ENCODE measurements around the gene HDAC9. TPM values are rescaled to one million over a fixed set of nuclear protein-coding genes. Genes with fewer than 3 reads are reported as not detected.

The HDAC9 gene
- total RNA-seq, 2 donors from 2014 or later = 1.5 to 4.0 TPM

DNA sequence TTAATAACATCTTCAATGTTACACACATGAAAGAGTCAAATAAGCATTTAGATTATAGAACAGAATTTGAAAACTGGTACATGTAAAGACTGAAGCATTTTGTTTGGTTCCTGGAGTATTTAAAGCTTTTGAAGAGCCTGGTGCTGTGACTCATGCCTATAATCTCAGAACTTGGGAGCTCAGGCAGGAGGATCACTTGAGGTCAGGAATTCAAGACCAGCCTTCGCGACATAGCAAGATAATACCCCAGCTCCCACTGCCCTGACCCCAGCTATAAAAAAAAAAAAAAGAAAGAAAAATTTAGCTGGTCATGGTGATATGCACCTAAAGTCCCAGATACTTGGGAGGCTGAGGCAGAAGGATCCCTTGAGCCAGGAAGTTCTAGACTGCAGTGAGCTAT is 87.8 kb downstream of the HDAC9 start:
- WGBS, 2 experiments (ENCODE audit: insufficient coverage in 1 of 2, insufficient read length in 1 of 2) = 69% methylated on average over 2 of the region's 2 CpGs; no CpG with 5 or more reads in 1 of the 2 experiments
- H3K27ac ChIP-seq (ENCODE audit: low read depth, low read length) = no peak overlapping the region

DNA sequence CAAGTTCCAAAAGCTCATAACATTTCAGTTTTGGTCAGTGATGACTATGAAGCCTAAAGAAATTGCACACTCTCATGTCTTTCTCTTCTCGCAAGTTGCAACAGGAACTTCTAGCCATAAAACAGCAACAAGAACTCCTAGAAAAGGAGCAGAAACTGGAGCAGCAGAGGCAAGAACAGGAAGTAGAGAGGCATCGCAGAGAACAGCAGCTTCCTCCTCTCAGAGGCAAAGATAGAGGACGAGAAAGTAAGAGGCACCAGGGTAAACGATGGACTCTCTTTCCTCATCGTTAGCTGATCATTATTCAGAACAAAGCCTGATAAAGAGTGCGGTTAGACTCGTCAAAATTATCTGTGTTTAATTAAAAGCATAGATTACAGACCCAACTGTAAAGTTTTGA is 94.7 kb downstream of the HDAC9 start:
- no peak overlapping the region for H3K9ac ChIP-seq (ENCODE audit: extremely low read depth, low read length, poor library complexity, severe bottlenecking)
- no peaks in the 10 kb centered on the region for H3K9me3 ChIP-seq (ENCODE audit: control insufficient read depth, low read length)
- H3K36me3 ChIP-seq (ENCODE audit: control insufficient read depth, insufficient read depth, low read length) = no peaks in the 10 kb centered on the region
- Mint-ChIP-seq H3K9me3 (no peaks in the 10 kb centered on the region), H3K4me1 (peaks cover 11% of the 10 kb centered on the region), H3K36me3 (ENCODE audit: low read depth) (no peaks in the 10 kb centered on the region), H3K27me3 (ENCODE audit: insufficient read depth) (no peaks in the 10 kb centered on the region), H3K4me3 (no peak overlapping the region), H3K27ac (no peak overlapping the region)
- H3K4me3 ChIP-seq (ENCODE audit: low read length) = no peak overlapping the region
- TF ChIP-seq, protein P1, sequence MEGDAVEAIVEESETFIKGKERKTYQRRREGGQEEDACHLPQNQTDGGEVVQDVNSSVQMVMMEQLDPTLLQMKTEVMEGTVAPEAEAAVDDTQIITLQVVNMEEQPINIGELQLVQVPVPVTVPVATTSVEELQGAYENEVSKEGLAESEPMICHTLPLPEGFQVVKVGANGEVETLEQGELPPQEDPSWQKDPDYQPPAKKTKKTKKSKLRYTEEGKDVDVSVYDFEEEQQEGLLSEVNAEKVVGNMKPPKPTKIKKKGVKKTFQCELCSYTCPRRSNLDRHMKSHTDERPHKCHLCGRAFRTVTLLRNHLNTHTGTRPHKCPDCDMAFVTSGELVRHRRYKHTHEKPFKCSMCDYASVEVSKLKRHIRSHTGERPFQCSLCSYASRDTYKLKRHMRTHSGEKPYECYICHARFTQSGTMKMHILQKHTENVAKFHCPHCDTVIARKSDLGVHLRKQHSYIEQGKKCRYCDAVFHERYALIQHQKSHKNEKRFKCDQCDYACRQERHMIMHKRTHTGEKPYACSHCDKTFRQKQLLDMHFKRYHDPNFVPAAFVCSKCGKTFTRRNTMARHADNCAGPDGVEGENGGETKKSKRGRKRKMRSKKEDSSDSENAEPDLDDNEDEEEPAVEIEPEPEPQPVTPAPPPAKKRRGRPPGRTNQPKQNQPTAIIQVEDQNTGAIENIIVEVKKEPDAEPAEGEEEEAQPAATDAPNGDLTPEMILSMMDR (conservative IDR thresholded peaks at IDR 0.05) = no peak
- H3K27ac ChIP-seq (ENCODE audit: low read depth, low read length) = no peak overlapping the region
- no peaks in the 10 kb centered on the region for H3K27me3 ChIP-seq (ENCODE audit: control insufficient read depth, insufficient read depth, low read length, poor library complexity, severe bottlenecking)
- DNase-seq = no peak
- no peaks in the 10 kb centered on the region for H3K4me1 ChIP-seq (ENCODE audit: control insufficient read depth, insufficient read depth, low read length)
- WGBS, 2 experiments (ENCODE audit: insufficient coverage in 1 of 2, insufficient read length in 1 of 2) = 83 to 86% methylated on average over 5 to 7 of the region's 7 CpGs

More for the DNA sequence above, 87.8 kb downstream of the HDAC9 start:
- Mint-ChIP-seq H3K4me1 (peaks cover 6% of the 10 kb centered on the region), H3K9me3 (no peaks in the 10 kb centered on the region), H3K4me3 (no peak overlapping the region), H3K36me3 (ENCODE audit: low read depth) (no peaks in the 10 kb centered on the region), H3K27ac (no peak overlapping the region), H3K27me3 (ENCODE audit: insufficient read depth) (no peaks in the 10 kb centered on the region)
- H3K9ac ChIP-seq (ENCODE audit: extremely low read depth, low read length, poor library complexity, severe bottlenecking) = no peak overlapping the region
- DNase-seq = no peak
- no peaks in the 10 kb centered on the region for H3K36me3 ChIP-seq (ENCODE audit: control insufficient read depth, insufficient read depth, low read length)
- TF ChIP-seq, protein P1 (conservative IDR thresholded peaks at IDR 0.05) = no peak
- no peak overlapping the region for H3K4me3 ChIP-seq (ENCODE audit: low read length)
- no peaks in the 10 kb centered on the region for H3K27me3 ChIP-seq (ENCODE audit: control insufficient read depth, insufficient read depth, low read length, poor library complexity, severe bottlenecking)
- H3K4me1 ChIP-seq (ENCODE audit: control insufficient read depth, insufficient read depth, low read length) = no peaks in the 10 kb centered on the region
- H3K9me3 ChIP-seq (ENCODE audit: control insufficient read depth, low read length) = no peaks in the 10 kb centered on the region

DNA sequence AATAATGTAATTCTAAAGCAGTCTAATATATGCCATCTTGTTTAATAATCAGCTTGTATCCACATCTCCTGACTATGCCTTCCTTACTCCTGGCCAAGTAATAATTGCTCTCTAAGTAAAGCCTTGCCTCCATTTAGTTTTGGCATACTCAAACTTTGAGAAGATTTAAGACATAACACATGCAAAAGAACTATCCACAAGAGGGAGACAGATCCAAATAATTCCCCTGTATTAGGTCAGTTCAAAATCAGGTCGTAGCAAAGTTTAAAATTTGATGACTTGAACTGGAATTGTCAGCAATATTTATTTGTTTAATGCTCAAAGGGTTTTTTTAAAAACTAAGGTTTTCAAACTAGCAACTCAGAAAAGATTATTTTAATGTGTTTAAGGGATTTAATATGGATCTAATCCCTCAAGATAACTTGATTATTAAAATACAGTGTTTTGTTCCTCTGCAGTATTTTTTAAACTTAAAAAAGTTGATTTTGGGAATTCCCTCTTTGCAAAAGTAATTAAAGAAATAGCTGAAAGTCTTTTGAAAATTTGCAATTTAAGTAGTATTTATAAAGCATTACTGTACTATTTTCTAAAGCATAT is 95.3 kb downstream of the HDAC9 start:
- no peaks in the 10 kb centered on the region for H3K27me3 ChIP-seq (ENCODE audit: control insufficient read depth, insufficient read depth, low read length, poor library complexity, severe bottlenecking)
- Mint-ChIP-seq H3K27ac (no peak overlapping the region), H3K36me3 (ENCODE audit: low read depth) (no peaks in the 10 kb centered on the region), H3K4me3 (no peak overlapping the region), H3K27me3 (ENCODE audit: insufficient read depth) (no peaks in the 10 kb centered on the region), H3K4me1 (peaks cover 11% of the 10 kb centered on the region), H3K9me3 (no peaks in the 10 kb centered on the region)
- H3K27ac ChIP-seq (ENCODE audit: low read depth, low read length) = no peak overlapping the region
- DNase-seq = no peak
- H3K4me3 ChIP-seq (ENCODE audit: low read length) = no peak overlapping the region
- H3K36me3 ChIP-seq (ENCODE audit: control insufficient read depth, insufficient read depth, low read length) = no peaks in the 10 kb centered on the region
- H3K9me3 ChIP-seq (ENCODE audit: control insufficient read depth, low read length) = no peaks in the 10 kb centered on the region
- TF ChIP-seq, protein P1 (conservative IDR thresholded peaks at IDR 0.05) = peak; percentile 85
- H3K9ac ChIP-seq (ENCODE audit: extremely low read depth, low read length, poor library complexity, severe bottlenecking) = no peak overlapping the region
- no peaks in the 10 kb centered on the region for H3K4me1 ChIP-seq (ENCODE audit: control insufficient read depth, insufficient read depth, low read length)
- WGBS, 2 experiments (ENCODE audit: insufficient coverage in 1 of 2, insufficient read length in 1 of 2) = 50% methylated on average over 1 of the region's 1 CpG; no CpG with 5 or more reads in 1 of the 2 experiments
